H1 (cell line): ENCODE measurements around the gene ATP7A. TPM values are rescaled to one million over a fixed set of nuclear protein-coding genes. Genes with fewer than 3 reads are reported as not detected.

Experiments used
- CTCF ChIA-PET: fragments of 300-600 bp; sonication (Branson Sonifier 250); formaldehyde crosslinking; loops from one replicate; lab custom pipeline; 2021; ENCODE audit not compliant: partially characterized antibody; lab: Charles Lee
- POLR2A ChIA-PET: fragments of 300-600 bp; sonication (Branson Sonifier 250); formaldehyde crosslinking; loops from one replicate; lab custom pipeline; 2021; ENCODE audit warnings: inconsistent platforms; ENCODE audit not compliant: partially characterized antibody; lab: Charles Lee
- DNase-seq, 2 experiments: peaks; one replicate each; pipeline versions ENCODE4 v3.0.0 to v3.0.0-alpha.2; 2010 to 2022; ENCODE audit warnings: low spot score in 2 of 2, low read depth in 1 of 2, mixed read lengths in 1 of 2
- FAIRE-seq: peaks from 2 replicates; lab custom pipeline; 2011; peaks lifted over from hg19 to GRCh38; lab: Jason Lieb, UNC
- H2AFZ ChIP-seq: 2 replicates; pipeline ENCODE4 v1.8.1; 2012; ENCODE audit warnings: low read length, inconsistent platforms
- H2AK5ac ChIP-seq: 2 replicates; pipeline ENCODE4 v1.6.1; 2013; ENCODE audit warnings: low read depth, low read length
- H2BK120ac ChIP-seq: replicated peaks from 2 replicates; pipeline ENCODE3; 2013; ENCODE audit warnings: low read depth, low read length, inconsistent platforms
- H2BK12ac ChIP-seq: 2 replicates; pipeline ENCODE4 v1.6.1; 2013; ENCODE audit warnings: low read depth, low read length
- H2BK15ac ChIP-seq: 2 replicates; pipeline ENCODE4 v1.6.1; 2013; ENCODE audit warnings: low read length
- H2BK20ac ChIP-seq: 2 replicates; pipeline ENCODE4 v1.6.1; 2013; ENCODE audit warnings: low read length
- H2BK5ac ChIP-seq: 2 replicates; pipeline ENCODE4 v1.6.1; 2013; ENCODE audit warnings: low read depth, low read length
- H3K14ac ChIP-seq: 2 replicates; pipeline ENCODE4 v1.6.1; 2013; ENCODE audit warnings: inconsistent platforms; ENCODE audit not compliant: insufficient read length
- H3K18ac ChIP-seq: 2 replicates; pipeline ENCODE4 v1.6.1; 2013; ENCODE audit warnings: low read length; ENCODE audit errors: extremely low read depth
- H3K23ac ChIP-seq: 2 replicates; pipeline ENCODE4 v1.6.1; 2013; ENCODE audit warnings: inconsistent platforms; ENCODE audit not compliant: insufficient read length
- H3K23me2 ChIP-seq: 2 replicates; pipeline ENCODE4 v1.6.1; 2013; ENCODE audit warnings: low read depth, low read length
- H3K27ac ChIP-seq: 2 replicates; pipeline ENCODE4 v1.6.1; 2011; ENCODE audit warnings: low read depth, low read length, inconsistent platforms
- H3K27me3 ChIP-seq, 4 experiments: replicated peaks in 1 of 4; 1 replicate in 1 of 4; 2 replicates in 3 of 4; pipeline versions ENCODE4 v1.6.1 to v1.8.1; 2011 to 2013; ENCODE audit warnings: low read length in 3 of 4, mild to moderate bottlenecking in 3 of 4, inconsistent platforms in 2 of 4, mixed read lengths in 2 of 4, moderate library complexity in 1 of 4; ENCODE audit not compliant: control insufficient read depth in 3 of 4, insufficient read depth in 3 of 4; ENCODE audit errors: extremely low read depth in 1 of 4
- H3K36me3 ChIP-seq, 4 experiments: 2 replicates each; pipeline versions ENCODE4 v1.6.1 to v1.8.1; 2011 to 2013; ENCODE audit warnings: mild to moderate bottlenecking in 4 of 4, low read length in 3 of 4, moderate library complexity in 2 of 4, control low read depth in 1 of 4, inconsistent platforms in 1 of 4; ENCODE audit not compliant: insufficient read depth in 4 of 4, control insufficient read depth in 2 of 4
- H3K4ac ChIP-seq: replicated peaks from 2 replicates; pipeline ENCODE3; 2013; ENCODE audit warnings: low read length, low read depth, mixed read lengths, inconsistent platforms; ENCODE audit not compliant: insufficient read length
- H3K4me1 ChIP-seq, 4 experiments: replicated peaks in 1 of 4; 1 replicate in 1 of 4; 2 replicates in 3 of 4; pipeline versions ENCODE4 v1.6.1 to v1.8.1; 2011 to 2013; ENCODE audit warnings: low read length in 3 of 4, inconsistent platforms in 2 of 4, mixed read lengths in 1 of 4; ENCODE audit not compliant: insufficient read depth in 4 of 4, control insufficient read depth in 3 of 4
- H3K4me2 ChIP-seq, 2 experiments: 2 replicates each; pipeline versions ENCODE4 v1.6.1 to v1.8.1; 2011 to 2013; ENCODE audit warnings: low read depth in 2 of 2, low read length in 2 of 2, control low read depth in 1 of 2, inconsistent platforms in 1 of 2, mild to moderate bottlenecking in 1 of 2; ENCODE audit not compliant: insufficient read depth in 1 of 2
- H3K4me3 ChIP-seq, 4 experiments: fragments of 200-600, 300-600 bp in 1 of 4; sonication (generic), shearing (Covaris generic), sonication (Bioruptor Twin) in 1 of 4; 2 replicates each; pipeline versions ENCODE4 v1.5.1 to v1.8.1; 2011 to 2016; ENCODE audit warnings: low read length in 4 of 4, low read depth in 3 of 4, control low read depth in 2 of 4, inconsistent platforms in 2 of 4, mild to moderate bottlenecking in 2 of 4, mixed read lengths in 1 of 4, moderate library complexity in 1 of 4; ENCODE audit not compliant: insufficient read depth in 2 of 4; ENCODE audit errors: extremely low read depth in 1 of 4
- H3K56ac ChIP-seq: replicated peaks from 2 replicates; pipeline ENCODE3; 2013; ENCODE audit warnings: low read depth, mild to moderate bottlenecking, mixed read lengths, low read length, inconsistent platforms; ENCODE audit not compliant: insufficient read length
- H3K79me1 ChIP-seq: 2 replicates; pipeline ENCODE4 v1.6.1; 2013; ENCODE audit warnings: low read depth, low read length, control low read depth
- H3K79me2 ChIP-seq, 2 experiments: 2 replicates each; pipeline versions ENCODE4 v1.6.1 to v1.8.1; 2012 to 2013; ENCODE audit warnings: low read length in 2 of 2, mild to moderate bottlenecking in 2 of 2, inconsistent platforms in 1 of 2; ENCODE audit not compliant: insufficient read depth in 2 of 2, control insufficient read depth in 1 of 2
- H3K9ac ChIP-seq, 4 experiments: replicated peaks in 1 of 4; 1 replicate in 1 of 4; 2 replicates in 3 of 4; pipeline versions ENCODE4 v1.6.1 to v1.8.1; 2011 to 2013; ENCODE audit warnings: low read depth in 3 of 4, low read length in 3 of 4, control low read depth in 2 of 4, mild to moderate bottlenecking in 2 of 4, moderate library complexity in 2 of 4, inconsistent platforms in 1 of 4; ENCODE audit errors: extremely low read depth in 1 of 4
- H3K9me3 ChIP-seq, 2 experiments: 2 replicates each; pipeline versions ENCODE4 v1.6.1 to v1.8.1; 2012 to 2013; ENCODE audit warnings: mild to moderate bottlenecking in 2 of 2, moderate library complexity in 2 of 2, control low read depth in 1 of 2, inconsistent platforms in 1 of 2, low read depth in 1 of 2, low read length in 1 of 2, mixed read lengths in 1 of 2; ENCODE audit not compliant: insufficient read depth in 2 of 2
- H4K20me1 ChIP-seq, 2 experiments: replicated peaks in 1 of 2; 2 replicates each; pipeline versions ENCODE3 to v1.8.1; 2011 to 2013; ENCODE audit warnings: inconsistent platforms in 2 of 2, low read length in 2 of 2, mild to moderate bottlenecking in 1 of 2; ENCODE audit not compliant: insufficient read depth in 2 of 2, control insufficient read depth in 1 of 2
- H4K5ac ChIP-seq: 2 replicates; pipeline ENCODE4 v1.6.1; 2013; ENCODE audit warnings: low read length, low read depth, mixed read lengths, inconsistent platforms; ENCODE audit not compliant: insufficient read length
- H4K8ac ChIP-seq: 2 replicates; pipeline ENCODE4 v1.8.0; 2013; ENCODE audit warnings: mild to moderate bottlenecking, moderate library complexity, low read length, inconsistent platforms; ENCODE audit not compliant: insufficient read depth; ENCODE audit errors: extremely low read depth
- H4K91ac ChIP-seq: replicated peaks from 2 replicates; pipeline ENCODE3; 2013; ENCODE audit warnings: low read length, mixed read lengths, inconsistent platforms; ENCODE audit not compliant: insufficient read length
- EP300 ChIP-seq, 2 experiments: IDR thresholded peaks; 1 replicate in 1 of 2; 2 replicates in 1 of 2; pipeline ENCODE4 v1.6.1; 2011 to 2012; ENCODE audit warnings: low read depth in 2 of 2, low read length in 2 of 2, mild to moderate bottlenecking in 2 of 2, borderline replicate concordance in 1 of 2, inconsistent platforms in 1 of 2, moderate library complexity in 1 of 2
- GABPA ChIP-seq: IDR thresholded peaks from 2 replicates; pipeline ENCODE4 v1.6.1; 2011; ENCODE audit warnings: mild to moderate bottlenecking, low read length, moderate library complexity, borderline replicate concordance; ENCODE audit not compliant: insufficient read depth
- HDAC6 ChIP-seq: IDR thresholded peaks from one replicate; pipeline ENCODE4 v1.7.1; 2012; ENCODE audit warnings: low read depth, mild to moderate bottlenecking, inconsistent platforms, low read length, moderate library complexity
- SRF ChIP-seq: IDR thresholded peaks from 2 replicates; pipeline ENCODE4 v1.6.1; 2011; ENCODE audit warnings: mild to moderate bottlenecking, low read depth, low read length, moderate library complexity
- SUZ12 ChIP-seq: fragments of 200-600 bp; sonication (generic); IDR thresholded peaks from 2 replicates; pipeline ENCODE4 v1.6.1; 2012; ENCODE audit warnings: mild to moderate bottlenecking, inconsistent platforms, low read length, moderate library complexity, mixed read lengths
- WGBS, 2 experiments: shearing (Covaris generic) in 1 of 2; methylation state at CpG; one replicate each; pipeline versions ENCODE4 v1.1.6 to v1.1.7; 2013 to 2015; ENCODE audit warnings: low lambda C conversion rate in 2 of 2, mixed read lengths in 2 of 2, inconsistent platforms in 1 of 2, low coverage in 1 of 2, missing lambda C conversion rate in 1 of 2; ENCODE audit not compliant: insufficient replicate concordance in 2 of 2, insufficient coverage in 1 of 2, insufficient read length in 1 of 2; ENCODE audit errors: extremely low coverage in 1 of 2, missing lambda C conversion rate in 1 of 2; 5-methylcytosine and 5-hydroxymethylcytosine counted together
- polyA plus RNA-seq, 7 experiments: library from polyadenylated mRNA; depleted of rRNA in 3 of 7; stranded (reverse) in 5 of 7; unstranded in 2 of 7; fragments of >200 nt in 5 of 7; fragments of 200-250 nt in 2 of 7; gene quantifications; 1 replicate in 5 of 7; 2 replicates in 1 of 7; 4 replicates in 1 of 7; pipeline versions ENCODE4 v1.2.1 to v1.2.3, GENCODE V29; 2011 to 2013; ENCODE audit warnings: missing spikeins in 2 of 7, mixed read lengths in 2 of 7
- total RNA-seq: library from RNA; stranded (reverse); fragmentation: NEBNext Ultra II Directional; extraction: Animal tissue kit (Norgen Biotek cat#: 25700); gene quantifications from 2 replicates; pipeline ENCODE4 v1.2.1, GENCODE V29; 2021
- TF ChIP-seq, protein P1 (sequence below): IDR thresholded peaks from 2 replicates; pipeline ENCODE4 v1.6.1; 2011; ENCODE audit warnings: low read depth, mild to moderate bottlenecking, low read length; ENCODE audit not compliant: insufficient read depth

Gene ATP7A
- total and polyA plus RNA-seq, 2 of the 8 experiments (the other 6 are each of a cell fraction or from before 2014, with no cell fraction given) = 0.73 to 2.8 TPM

DNA sequence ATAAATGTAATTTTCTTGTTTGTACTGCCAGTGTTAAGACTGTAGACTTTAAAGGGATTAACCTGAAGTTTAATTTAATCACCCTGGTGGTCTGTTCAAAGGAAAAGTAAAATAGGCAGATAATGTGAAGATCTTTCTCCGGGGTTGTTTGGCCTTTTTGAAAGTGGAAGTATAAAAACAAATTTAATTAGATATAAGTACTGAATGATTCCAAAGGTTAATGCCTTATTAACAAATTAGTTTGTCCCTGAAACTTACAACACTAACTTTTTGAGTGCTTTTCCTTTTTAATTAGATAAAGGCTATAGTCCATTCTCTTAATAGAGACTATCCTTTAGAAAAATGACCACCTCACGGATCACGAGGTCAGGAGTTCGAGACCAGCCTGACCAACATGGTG, 69.4 kb downstream of the ATP7A start:
- no peaks in the 10 kb centered on the region for H3K27me3 ChIP-seq
- no peak overlapping the region for H2AFZ ChIP-seq
- no peak overlapping the region for H2AK5ac ChIP-seq
- WGBS, 2 experiments = 90% methylated on average over 4 of the region's 4 CpGs; no CpG with 5 or more reads in 1 of the 2 experiments
- no peak overlapping the region for H4K5ac ChIP-seq
- no peak overlapping the region for H2BK20ac ChIP-seq
- H3K9me3 ChIP-seq = no peaks in the 10 kb centered on the region
- H2BK15ac ChIP-seq = no peak overlapping the region
- H3K4ac ChIP-seq = no peak overlapping the region
- no peaks in the 10 kb centered on the region for H3K23me2 ChIP-seq
- H2BK5ac ChIP-seq = no peak overlapping the region
- no peak overlapping the region for H3K27ac ChIP-seq
- no peak overlapping the region for H3K14ac ChIP-seq
- no peak overlapping the region for H3K18ac ChIP-seq
- H3K4me2 ChIP-seq = no peak overlapping the region
- H3K56ac ChIP-seq = no peak overlapping the region
- H4K8ac ChIP-seq = no peak overlapping the region
- H3K79me1 ChIP-seq = no peaks in the 10 kb centered on the region
- no peaks in the 10 kb centered on the region for H3K4me1 ChIP-seq
- H4K91ac ChIP-seq = no peak overlapping the region
- no peaks in the 10 kb centered on the region for H4K20me1 ChIP-seq
- no peak overlapping the region for H3K23ac ChIP-seq
- H3K79me2 ChIP-seq = no peaks in the 10 kb centered on the region
- POLR2A ChIA-PET = no interaction called here
- H3K4me3 ChIP-seq = no peak overlapping the region
- H3K9ac ChIP-seq = no peak overlapping the region
- CTCF ChIA-PET = no interaction called here
- FAIRE-seq (no peak), DNase-seq (no peak)
- no peak overlapping the region for H2BK12ac ChIP-seq
- TF ChIP-seq HDAC6 (no peak), SUZ12 (no peak), SRF (no peak), EP300 (IDR thresholded peaks at IDR 0.05; ENCODE audit: borderline replicate concordance in 1 of 2, low read depth in 2 of 2, low read length in 2 of 2) (no peak), GABPA (no peak)
- TF ChIP-seq, protein P1, sequence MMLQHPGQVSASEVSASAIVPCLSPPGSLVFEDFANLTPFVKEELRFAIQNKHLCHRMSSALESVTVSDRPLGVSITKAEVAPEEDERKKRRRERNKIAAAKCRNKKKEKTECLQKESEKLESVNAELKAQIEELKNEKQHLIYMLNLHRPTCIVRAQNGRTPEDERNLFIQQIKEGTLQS = no peak
- H2BK120ac ChIP-seq = no peak overlapping the region
- H3K36me3 ChIP-seq = no peaks in the 10 kb centered on the region
